Suppressor macrophage treated with lipopolysaccharide for 4 hours (primary cell): ENCODE data around the gene SUCLG2.
A peak's percentile ranks its signal among the peaks of the same experiment; 100 is the strongest.

Experiments used
- DNase-seq: peaks from one replicate; pipeline ENCODE4 v3.0.0-alpha.2; 2020

Gene SUCLG2

DNA sequence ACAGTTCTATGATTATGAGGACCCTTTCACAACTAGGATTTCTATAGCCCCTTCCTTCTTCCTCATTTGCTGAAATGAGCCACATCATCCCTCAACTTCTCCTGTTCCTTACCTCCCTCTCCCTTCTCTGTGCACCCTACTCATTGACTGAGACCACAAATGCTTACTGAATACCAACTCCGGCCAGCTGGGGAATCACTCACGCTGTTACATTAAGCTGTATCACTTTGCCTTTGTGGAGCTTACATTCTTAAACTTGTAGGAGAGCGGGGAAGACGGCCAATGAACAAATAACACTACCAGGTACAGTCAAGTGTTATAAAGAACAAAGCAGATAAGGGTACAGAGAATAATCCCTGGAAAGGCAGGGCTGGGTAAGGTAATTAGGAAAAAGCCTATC lies 5.7 kb downstream of the SUCLG2 start:
- DNase-seq: no peak

DNA sequence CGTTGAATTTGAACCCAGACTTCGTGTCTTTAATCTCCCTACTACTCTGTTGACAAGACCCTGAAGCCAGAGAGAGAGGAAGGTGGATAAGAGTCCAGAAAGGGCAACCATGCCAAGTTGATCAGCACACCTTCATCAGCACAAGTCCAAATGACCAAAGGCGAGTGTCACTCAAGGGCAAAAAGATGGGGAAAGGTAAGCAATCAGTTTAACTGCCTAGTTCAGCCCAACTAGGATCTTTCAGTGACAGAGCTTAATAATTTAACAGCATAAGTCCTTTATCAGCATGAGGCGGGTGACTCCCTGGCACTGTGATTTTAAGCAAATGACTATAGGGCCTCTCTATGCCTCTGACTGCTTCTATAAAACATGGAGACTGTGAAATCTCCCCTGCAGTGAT lies 6.2 kb downstream of the SUCLG2 start:
- DNase-seq: no peak

DNA sequence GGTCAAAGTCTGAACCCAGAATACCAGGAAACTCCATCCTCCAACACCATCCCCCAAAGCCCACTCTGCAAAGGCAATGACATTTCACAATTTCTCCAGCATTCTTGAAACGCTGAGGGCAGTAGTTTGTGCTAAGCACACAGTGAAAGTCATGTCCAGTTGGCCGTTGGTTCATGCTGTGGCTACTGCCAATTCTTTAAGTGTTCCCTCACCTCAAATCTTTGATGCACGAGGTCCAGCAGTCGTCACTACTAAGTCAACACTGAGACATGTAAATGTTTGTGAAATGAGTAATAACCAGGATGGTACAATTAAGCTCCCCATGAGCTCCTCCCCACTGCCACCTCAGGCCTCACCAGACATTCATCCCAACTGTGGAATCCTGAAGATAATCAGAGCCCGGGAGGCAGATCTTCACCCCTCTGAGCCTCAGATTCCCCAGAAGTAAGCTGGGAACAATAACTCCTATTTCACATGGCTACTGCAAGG lies 7.0 kb downstream of the SUCLG2 start:
- no peak for DNase-seq

DNA sequence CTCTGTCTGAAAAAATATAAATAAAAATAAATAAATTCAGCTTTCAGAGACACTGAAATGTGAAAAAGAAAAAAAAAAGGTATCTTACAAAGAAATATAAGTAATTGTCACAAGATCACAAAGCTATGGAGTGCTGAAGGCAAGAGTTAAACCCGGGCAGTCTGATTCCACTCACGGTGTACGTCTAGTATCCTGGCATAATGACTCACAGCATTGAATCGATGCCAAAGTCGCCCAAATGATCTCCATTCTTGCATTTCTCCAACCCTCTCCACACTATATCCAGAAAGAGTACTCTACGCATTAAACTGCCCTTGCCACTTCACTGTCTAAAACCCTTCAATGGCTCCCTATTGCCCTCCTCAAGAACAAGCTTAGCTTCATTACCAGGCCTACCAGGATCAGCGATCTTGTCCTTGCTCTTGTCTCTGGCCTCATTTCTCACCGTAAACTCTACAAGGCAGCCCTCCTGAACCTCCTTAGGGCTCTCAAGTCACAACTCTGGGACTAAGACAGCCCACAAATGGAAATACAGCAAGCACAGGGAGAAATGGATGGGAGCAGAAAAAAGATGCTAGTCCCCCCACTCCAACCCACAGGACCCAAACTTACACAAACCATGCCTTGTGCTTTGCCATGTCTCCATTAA lies 7.7 kb downstream of the SUCLG2 start:
- no peak for DNase-seq

DNA sequence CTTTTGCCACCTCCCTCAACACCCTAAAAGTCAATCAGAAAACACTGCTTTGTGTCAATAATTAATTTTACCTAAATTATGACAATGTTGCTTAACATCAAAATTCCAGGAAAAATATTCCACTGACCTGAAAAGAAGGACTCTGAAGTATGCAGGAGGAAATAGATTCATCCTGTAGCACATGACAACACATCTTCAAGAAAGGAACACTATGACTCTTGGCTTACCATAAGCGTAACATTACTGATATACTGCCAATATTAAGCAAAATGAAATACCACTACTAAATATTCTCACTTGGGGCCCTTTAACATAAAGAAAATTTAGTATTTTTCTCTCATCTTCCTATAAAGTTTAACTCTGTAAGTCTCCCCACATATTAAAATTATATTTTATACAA lies 9.6 kb downstream of the SUCLG2 start:
- no peak for DNase-seq

DNA sequence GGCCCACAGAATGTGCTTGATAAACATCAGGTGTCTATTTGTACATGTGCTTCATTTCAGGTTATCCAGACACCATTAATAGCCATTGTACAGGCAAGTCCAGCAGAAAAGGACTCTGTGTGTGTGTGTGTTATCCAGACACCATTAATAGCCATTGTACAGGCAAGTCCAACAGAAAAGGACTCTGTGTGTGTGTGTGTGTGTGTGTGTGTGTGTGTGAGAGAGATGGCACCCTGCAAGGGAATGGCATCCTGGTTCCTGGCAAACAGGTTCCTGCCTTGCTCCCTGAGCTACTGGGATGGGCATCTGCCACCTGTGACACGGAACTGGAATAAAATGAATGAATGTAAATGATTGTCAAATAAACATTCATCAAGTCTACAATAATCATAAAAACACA lies 11.7 kb downstream of the SUCLG2 start:
- no peak for DNase-seq

DNA sequence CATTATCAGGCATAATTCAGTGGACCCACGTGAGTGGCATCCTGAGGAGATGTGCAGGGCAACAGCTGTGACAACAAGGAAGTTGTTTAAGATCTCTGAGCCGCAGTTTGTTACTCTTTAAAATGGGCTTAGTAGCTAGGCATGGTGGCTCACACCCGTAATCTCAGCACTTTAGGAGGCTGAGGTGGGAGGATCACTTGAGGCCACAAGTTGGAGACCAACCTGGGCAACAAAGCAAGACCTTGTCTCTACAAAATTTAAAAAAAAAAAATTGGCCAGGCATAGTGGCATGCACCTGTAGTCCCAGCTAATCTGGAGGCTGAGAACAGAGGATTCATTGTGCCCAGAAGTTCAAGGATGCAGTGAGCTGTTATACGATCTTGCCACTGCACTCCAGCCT lies 12.2 kb downstream of the SUCLG2 start:
- no peak for DNase-seq

DNA sequence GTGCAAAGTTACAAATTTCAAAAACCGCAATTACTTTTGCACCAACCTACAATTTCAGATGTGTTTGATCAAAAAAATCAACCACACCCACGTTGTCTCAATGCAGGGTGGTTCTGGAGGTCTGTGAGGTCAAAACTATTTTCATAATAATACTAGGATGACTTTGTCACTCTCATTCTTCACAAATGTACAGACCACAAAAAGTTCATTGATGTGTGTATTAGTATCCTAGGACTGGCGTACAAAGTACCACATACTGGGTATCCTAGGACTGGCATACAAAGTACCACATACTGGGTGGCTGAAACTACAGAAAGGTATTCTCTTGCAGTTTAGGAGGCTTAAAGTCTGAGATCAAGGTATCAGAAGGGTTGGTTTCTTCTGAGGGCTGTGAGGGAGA lies 13.0 kb downstream of the SUCLG2 start:
- no peak for DNase-seq

DNA sequence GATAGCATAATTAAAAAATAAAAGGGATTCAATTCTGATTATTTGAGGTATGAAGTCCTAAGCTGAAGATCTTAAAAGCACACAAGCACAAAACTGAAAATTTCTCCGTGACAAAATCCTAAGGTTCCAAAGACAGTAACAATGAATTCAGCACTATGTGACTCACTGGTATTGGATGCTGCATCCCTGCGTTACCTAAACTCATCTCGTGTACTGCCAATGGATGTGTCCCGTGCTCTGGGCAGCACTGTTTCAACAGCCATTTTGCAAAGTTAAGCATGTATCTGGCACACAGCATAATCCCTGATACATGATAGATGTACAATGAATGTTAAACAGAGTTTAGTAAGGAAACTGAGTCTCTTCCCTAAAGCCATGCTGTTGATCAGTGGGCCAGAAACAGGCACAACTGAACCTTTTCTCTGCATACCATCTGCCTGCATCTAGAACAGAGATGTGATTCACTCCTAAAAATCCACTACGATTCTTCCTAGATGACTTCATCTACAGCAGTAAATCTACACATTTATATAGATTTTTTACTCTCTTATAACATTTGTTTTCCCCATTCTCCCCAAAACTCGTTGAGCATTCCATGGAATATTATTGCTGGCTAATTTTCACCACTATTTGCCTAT lies 14.3 kb downstream of the SUCLG2 start:
- no peak for DNase-seq

DNA sequence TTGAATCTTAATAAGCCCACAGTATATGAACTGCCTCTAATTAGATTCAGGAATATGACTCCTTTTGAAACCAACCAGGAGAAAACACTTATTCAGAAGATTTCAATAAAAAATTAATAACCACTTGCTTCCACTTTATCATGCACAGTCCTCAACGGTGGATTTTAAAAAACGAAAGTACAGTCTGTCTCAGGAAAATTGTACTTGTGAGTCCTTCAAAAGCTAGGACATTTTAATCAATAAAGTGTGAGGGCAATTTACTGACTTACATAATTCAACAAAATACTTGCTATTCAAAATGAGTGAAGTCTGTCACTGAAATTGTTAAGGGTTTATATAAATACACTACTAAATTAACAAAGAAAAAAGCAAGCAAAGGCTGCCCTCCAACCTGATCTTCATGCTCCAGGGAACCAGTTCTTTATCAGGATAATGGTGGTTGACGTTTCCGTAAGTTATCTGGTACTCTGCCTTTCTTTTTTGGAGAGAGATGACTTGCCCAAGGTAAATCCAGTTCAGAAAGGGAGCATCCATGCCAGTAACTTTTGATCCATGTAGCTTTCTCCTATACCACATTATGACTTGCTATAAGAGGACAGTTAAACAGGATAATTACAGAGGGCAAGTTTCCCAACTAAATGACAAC lies 17.0 kb downstream of the SUCLG2 start:
- no peak for DNase-seq

DNA sequence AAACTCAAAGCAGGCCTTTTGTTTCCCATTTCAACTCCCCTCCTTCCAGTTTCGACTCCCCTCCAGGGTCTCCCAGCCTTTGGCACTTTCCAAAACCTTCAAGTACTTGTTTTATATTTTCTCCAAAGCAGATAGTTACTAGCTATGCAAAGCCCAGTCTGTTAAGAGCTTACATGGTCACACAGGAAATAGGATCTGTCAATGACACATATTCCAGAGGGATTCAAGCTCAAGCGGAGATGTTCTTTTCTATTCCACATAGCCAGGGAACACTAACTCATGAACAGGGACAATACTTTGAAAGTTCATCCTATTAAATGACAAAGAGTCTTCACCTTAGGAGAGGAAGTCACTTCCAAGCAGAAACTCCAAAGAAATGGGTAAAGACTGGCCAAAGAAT lies 18.6 kb downstream of the SUCLG2 start:
- DNase-seq: no peak

DNA sequence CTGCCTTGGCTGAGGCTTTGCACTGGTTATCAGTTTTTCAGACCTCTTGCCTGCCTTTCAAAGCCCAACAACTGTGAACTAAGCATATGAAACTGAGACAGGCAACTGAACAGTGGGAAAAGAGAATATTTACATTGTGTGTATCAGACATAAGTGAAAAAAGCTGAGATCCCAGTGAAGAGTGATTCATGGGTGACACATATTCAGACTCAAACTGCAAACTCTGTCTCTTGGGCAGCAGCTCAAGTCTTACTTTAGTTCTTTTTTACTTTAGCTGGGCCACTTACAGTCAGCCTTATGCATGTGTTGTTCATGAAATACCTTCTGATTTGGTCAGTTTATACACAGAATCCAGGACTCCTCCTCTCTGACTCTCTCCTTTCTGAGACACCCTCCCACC lies 19.2 kb downstream of the SUCLG2 start:
- no peak for DNase-seq

DNA sequence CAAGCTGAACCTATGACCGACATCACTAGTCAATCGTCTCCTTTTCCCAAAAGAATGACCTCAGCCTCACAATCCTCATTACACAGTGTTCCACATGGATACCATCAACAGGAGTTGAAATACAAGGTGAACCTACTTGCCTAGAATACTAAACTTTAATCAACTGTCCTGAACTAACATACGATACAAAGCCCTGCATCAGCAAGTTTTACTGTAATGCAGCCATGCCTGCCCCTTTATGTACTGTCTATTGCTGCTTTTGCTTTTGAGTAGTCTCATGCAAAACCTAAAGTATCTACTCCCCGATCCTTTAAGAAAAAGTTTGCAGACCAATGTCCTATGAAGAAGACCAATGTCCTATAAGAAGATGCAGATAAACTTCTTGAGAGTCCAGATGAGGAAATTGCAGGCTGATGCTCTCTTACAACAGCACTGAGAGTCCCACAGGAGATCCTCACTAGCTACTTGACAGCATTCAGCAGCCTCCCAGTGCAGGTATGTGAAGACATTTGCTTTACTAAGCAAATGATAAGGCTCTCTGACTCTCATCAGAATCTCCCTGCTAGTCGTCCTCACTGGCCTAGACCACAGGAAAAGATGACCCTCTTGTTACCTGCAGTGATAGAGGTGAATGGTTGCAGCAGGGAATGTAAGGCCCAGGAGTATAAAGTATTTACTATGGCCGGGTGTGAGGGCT lies 23.6 kb downstream of the SUCLG2 start:
- DNase-seq: no peak

DNA sequence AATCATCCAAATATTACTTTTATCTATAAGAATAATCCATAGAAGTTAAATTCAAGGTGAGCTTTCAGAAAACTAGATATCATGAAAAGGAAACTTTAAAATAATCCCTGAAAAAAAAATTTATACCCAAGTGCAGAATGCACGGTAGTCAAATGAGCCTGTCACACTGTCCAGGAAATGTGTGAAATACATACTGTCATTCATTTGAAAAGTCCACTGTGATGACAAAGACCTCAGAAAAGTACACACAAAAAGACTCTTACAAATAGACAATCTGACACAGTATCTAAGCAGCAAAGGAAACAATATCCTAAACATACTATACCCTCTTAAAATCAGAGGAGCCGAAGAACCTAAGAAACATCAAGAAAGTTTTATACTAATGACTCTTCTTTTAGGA lies 29.7 kb downstream of the SUCLG2 start:
- no peak for DNase-seq

DNA sequence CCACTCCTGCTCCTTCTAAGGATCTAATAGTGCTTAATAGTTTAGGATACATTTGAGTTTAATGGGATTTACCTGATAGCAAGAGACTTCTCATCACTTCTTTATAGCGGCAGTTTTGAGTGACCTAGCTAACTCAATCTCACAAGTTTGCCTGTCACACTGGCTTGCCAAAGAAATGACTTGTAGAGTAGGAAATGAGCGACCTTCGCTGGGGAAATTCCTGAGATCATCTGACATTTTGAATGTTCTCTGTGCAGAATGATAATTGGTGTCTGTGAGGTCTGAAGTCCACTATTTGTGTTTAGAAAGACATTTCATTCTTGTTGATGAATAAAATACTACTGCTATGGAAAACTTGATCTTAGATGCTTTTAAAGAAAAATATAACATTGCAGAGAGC lies 30.3 kb downstream of the SUCLG2 start:
- peak; percentile 23 for DNase-seq

DNA sequence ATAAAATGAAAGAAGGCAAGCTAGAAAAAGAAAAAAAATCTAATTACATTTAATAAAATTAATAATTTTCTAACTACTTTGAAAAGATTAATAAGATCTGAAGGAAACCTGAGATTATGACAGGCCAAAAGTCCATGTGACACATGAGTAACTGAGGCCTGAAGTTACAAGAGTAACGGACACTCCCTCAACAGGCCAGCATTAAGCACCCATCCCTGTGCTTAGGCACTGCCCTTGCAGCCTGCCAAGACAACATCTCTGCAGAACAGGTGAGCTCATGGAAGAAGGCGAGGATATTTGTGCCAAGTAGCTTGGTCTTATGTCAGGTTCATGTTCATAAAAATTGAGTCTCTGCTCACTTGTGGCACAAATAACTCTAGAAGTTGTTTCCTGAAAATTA lies 31.8 kb downstream of the SUCLG2 start:
- no peak for DNase-seq

DNA sequence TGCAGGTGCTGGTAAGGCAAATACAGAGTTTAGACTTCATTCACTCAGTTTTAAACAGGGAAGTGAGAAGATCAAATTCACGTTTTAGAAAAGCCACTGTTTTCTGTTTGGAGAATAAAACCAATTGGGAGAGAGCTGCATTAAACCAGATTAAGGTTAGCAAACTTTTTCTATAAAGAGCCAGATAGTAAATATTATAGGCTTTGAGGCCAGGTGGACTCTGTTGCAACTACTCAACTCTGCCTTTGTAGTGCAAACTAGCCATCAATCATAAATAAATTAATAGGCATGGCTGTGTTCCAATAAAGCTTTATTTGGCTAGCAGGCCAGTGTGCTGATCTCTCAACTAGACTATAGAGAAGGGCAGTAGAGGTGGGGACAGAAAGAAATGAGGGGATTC lies 33.5 kb downstream of the SUCLG2 start:
- DNase-seq: no peak

DNA sequence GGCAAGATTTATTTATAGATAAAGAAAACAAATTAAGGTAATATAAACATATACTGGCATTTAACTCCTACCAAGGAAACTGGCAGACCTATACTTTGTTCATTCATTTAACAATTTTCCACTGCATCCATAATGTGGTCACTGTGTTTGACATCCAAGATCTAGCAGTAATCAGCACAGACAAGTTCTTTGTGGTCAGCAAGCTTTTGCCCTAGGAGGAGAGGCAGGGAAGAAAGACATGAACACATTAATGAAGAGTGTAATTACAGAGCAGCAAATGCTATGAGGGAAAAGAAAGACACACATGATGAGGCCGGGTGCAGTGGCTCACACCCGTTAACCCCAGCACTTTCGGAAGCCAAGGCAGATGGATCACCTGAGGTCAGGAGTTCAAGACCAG lies 34.4 kb downstream of the SUCLG2 start:
- no peak for DNase-seq

DNA sequence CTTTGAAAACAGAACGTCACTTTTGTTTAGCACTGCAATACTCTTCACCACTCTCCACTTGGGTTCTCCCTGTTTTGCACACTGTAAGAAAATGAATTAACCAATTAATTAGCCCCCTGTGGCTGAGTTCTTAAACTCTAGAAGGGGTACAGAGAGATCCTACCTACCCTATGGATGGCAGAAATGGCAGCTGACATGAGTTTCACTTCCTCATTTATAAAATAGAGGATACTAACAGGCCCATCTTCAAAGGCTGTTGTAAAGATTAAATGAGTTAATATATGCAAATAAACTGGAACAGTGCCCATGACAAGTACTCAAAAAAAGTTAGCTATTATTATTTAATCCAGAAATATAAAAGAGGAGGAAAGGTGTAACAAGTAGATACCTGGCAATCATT lies 36.9 kb downstream of the SUCLG2 start:
- no peak for DNase-seq

DNA sequence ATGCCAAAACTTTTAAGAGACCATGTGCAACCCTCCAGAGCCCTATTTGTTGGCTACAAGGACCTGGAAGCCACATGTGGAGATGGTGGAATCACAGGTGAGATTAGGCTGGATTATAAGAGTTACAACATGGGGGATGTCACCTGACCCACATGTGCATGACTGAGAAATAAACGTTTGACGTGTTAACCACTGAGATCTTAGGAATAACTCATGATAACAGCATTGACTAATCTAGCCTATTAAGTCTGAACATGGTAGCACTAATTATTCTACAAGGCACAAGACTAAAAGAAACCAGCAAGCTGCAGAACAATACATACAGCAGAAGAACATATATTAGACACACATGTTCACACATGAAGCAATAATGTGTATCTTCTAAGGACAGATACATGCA lies 38.4 kb downstream of the SUCLG2 start:
- DNase-seq: no peak

DNA sequence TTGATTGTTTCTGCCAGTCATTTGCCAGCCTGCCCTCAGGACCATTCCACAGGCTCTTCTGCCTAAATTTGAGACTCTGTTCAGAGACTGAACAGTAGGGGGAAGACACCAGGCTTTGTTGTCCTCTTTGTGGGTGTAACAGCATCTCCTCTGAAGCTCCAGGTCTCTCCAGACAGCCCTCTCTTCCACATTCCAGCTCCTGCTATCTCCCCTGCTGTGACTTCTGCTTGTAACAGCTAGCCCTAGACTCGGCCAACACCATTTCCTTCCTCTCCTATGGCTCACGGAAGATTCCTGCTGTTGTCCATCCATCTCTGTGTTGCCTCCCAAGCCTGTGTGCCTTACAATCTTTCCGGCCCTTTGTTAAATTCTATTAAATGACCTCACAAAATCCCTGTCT lies 40.2 kb downstream of the SUCLG2 start:
- no peak for DNase-seq

DNA sequence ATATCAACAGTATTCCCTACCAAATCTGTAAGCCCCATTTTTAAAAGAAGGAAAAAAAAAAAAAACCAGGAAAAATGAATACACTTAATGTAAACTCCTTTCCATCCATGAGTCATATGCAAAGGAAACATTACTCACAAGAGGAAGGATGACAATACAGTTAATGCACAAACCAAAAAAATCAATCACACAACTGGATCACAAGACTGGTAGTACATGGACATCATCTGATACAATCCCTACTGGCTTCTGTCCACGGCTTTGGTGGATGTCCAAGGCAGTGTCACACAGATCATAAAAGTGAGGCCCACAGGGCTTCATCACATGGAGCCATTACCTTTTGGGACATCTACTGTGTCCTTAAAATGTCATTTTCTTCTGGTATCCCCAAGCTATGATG lies 44.0 kb downstream of the SUCLG2 start:
- peak; percentile 28 for DNase-seq

DNA sequence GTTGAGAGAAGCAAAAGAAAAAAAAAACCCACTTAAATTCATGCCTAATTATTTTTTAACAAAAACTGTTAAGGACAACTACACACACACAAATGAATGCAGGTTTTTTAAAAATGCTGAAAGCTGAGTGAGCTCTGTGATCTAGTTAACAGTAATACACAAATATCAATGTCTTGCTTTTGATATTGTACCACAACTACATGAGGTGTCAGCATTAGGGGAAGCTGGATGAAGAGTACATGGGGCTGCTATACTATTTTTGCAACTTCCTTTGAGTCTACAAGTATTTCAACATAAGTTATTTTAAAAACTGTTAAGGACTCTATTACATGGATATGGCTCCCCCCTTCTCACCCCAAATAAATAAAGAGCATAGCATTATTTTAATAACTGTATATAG lies 44.7 kb downstream of the SUCLG2 start:
- no peak for DNase-seq

DNA sequence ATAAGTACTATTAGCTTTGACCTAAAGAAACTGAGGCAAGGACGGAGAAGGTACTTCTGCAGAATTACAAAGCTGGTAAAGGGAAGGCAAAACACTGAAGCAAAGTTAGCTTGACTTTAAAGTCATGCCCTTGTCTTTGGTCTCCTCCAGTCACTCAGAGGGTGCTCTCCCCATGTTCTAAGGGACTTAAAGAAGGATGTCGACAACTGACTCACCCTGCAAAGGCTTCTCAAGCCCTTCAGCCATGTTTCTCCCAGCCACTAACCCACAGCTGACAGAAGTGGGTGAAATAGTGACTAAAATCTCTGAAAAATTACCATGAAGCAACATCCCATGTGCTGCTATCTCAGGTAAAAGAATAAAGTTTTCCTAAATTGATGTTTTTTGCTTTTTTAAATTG lies 46.4 kb downstream of the SUCLG2 start:
- DNase-seq: no peak
